GM18909 (cell line): Measurements from ENCODE around the gene PCSK5.

Source experiments
- ATAC-seq: cut with Tn5 transposase; IDR thresholded peaks from one replicate; pipeline ENCODE4 v1.9.1; 2021; ENCODE audit warnings: mild to moderate bottlenecking; ENCODE audit not compliant: unreplicated experiment, poor library complexity

Gene PCSK5

GRCh38 chr9:76162086-76162730 lies 271.7 kb downstream of the PCSK5 start:
- no peak for ATAC-seq

- ATAC-seq: no peak
These were observed 272.5 kb downstream of the PCSK5 start for GRCh38 chr9:76162751-76163500.

GRCh38 chr9:76166526-76166925 lies 276.1 kb downstream of the PCSK5 start:
- ATAC-seq: no peak

GRCh38 chr9:76176171-76176570 lies 285.7 kb downstream of the PCSK5 start:
- ATAC-seq: no peak

- no peak for ATAC-seq
These were observed 287.5 kb downstream of the PCSK5 start for GRCh38 chr9:76177931-76178330.

GRCh38 chr9:76180541-76180940 lies 290.1 kb downstream of the PCSK5 start:
- ATAC-seq: no peak

- no peak for ATAC-seq
These were observed 290.7 kb downstream of the PCSK5 start for GRCh38 chr9:76181020-76181641.

GRCh38 chr9:76181781-76182180 lies 291.3 kb downstream of the PCSK5 start:
- ATAC-seq: no peak

GRCh38 chr9:76185432-76185831 lies 295.0 kb downstream of the PCSK5 start:
- no peak for ATAC-seq

GRCh38 chr9:76188286-76188685 lies 297.8 kb downstream of the PCSK5 start:
- no peak for ATAC-seq

- no peak for ATAC-seq
These were observed 298.4 kb downstream of the PCSK5 start for GRCh38 chr9:76188905-76189304.

- ATAC-seq: no peak
These were observed 301.0 kb downstream of the PCSK5 start for GRCh38 chr9:76191493-76191892.

GRCh38 chr9:76192013-76192412 lies 301.5 kb downstream of the PCSK5 start:
- no peak for ATAC-seq

- no peak for ATAC-seq
These were observed 304.4 kb downstream of the PCSK5 start for GRCh38 chr9:76194896-76195295.

- no peak for ATAC-seq
These were observed 307.9 kb downstream of the PCSK5 start for GRCh38 chr9:76198336-76198735.

- no peak for ATAC-seq
These were observed 309.8 kb downstream of the PCSK5 start for GRCh38 chr9:76200315-76200714.

GRCh38 chr9:76200745-76201144 lies 310.3 kb downstream of the PCSK5 start:
- no peak for ATAC-seq

GRCh38 chr9:76203373-76203772 lies 312.9 kb downstream of the PCSK5 start:
- ATAC-seq: no peak

- no peak for ATAC-seq
These were observed 316.3 kb downstream of the PCSK5 start for GRCh38 chr9:76206821-76207220.

GRCh38 chr9:76213751-76214150 lies 323.3 kb downstream of the PCSK5 start:
- no peak for ATAC-seq

- ATAC-seq: no peak
These were observed 324.6 kb downstream of the PCSK5 start for GRCh38 chr9:76215066-76215465.
